Measurements from ENCODE around the gene OTOP2. TPM values are rescaled to one million over a fixed set of nuclear protein-coding genes. Genes with fewer than 3 reads are reported as not detected.

OTOP2 gene
- total and polyA plus RNA-seq, 2 of the 8 experiments (the other 6 are each of a cell fraction or from before 2014, with no cell fraction given), result 0.23 TPM; not detected in 1

- peaks cover 10% of the 10 kb centered on the region; the same call in 1 of the 2 replicates for H3K23me2 ChIP-seq (ENCODE audit: low read depth, low read length)
- no peak overlapping the region for H3K23ac ChIP-seq (ENCODE audit: insufficient read length)
- peaks cover 0 to 15% (median 9%) of the 10 kb centered on the region in 4 experiments; a peak in 6 of 7 replicates for H3K4me1 ChIP-seq (replicated peaks in 1 of 4; ENCODE audit: control insufficient read depth in 3 of 4, insufficient read depth in 4 of 4, low read length in 3 of 4)
- no peak overlapping the region for H4K8ac ChIP-seq (ENCODE audit: extremely low read depth, insufficient read depth, low read length)
- 91% methylated on average over 8 of the region's 8 CpGs; no CpG with 5 or more reads in 1 of the 2 experiments for WGBS, 2 experiments (ENCODE audit: extremely low coverage in 1 of 2, insufficient coverage in 1 of 2, insufficient read length in 1 of 2, insufficient replicate concordance in 2 of 2, low coverage in 1 of 2, low lambda C conversion rate in 2 of 2, missing lambda C conversion rate in 1 of 2)
- H2BK12ac ChIP-seq (ENCODE audit: low read depth, low read length), result 0 out of 2 replicates have a peak overlapping the region, but pooled peaks have one; percentile 39
- H2BK5ac ChIP-seq (ENCODE audit: low read depth, low read length), result no peak overlapping the region
- H2AK5ac ChIP-seq (ENCODE audit: low read depth, low read length), result no peak overlapping the region
- no peaks in the 10 kb centered on the region for H3K79me1 ChIP-seq (ENCODE audit: low read depth, low read length)
- ChIA-PET CTCF (ENCODE audit: partially characterized antibody) (interaction anchor here (0.6 to 19.8 kb wide), 6 partner anchors 9 to 69 kb away, joined by 4 to 345 read pairs (median 16); partner anchors contain the start of gene MRPL58), POLR2A (ENCODE audit: partially characterized antibody) (interaction anchor here (0.9 to 6.5 kb wide), 9 partner anchors 9 to 75 kb away, joined by 3 to 48 read pairs (median 3); partner anchors contain the start of genes ATP5PD, CDR2L and MRPL58)
- H3K36me3 ChIP-seq (ENCODE audit: control insufficient read depth in 2 of 4, insufficient read depth in 4 of 4, low read length in 3 of 4), result no peaks in the 10 kb centered on the region
- no peak overlapping the region for H3K4ac ChIP-seq (replicated peaks; ENCODE audit: insufficient read length, low read depth, low read length)
- peak overlapping the region; percentile 84 to 87 for H3K4me2 ChIP-seq (ENCODE audit: insufficient read depth in 1 of 2, low read depth in 2 of 2, low read length in 2 of 2)
- H4K91ac ChIP-seq (replicated peaks; ENCODE audit: insufficient read length, low read length), result no peak overlapping the region
- no peaks in the 10 kb centered on the region for H3K79me2 ChIP-seq (ENCODE audit: control insufficient read depth in 1 of 2, insufficient read depth in 2 of 2, low read length in 2 of 2)
- peaks cover 17 to 43% (median 37%) of the 10 kb centered on the region in 4 experiments for H3K27me3 ChIP-seq (replicated peaks in 1 of 4; ENCODE audit: control insufficient read depth in 3 of 4, extremely low read depth in 1 of 4, insufficient read depth in 3 of 4, low read length in 3 of 4)
- H4K5ac ChIP-seq (ENCODE audit: insufficient read length, low read depth, low read length), result no peak overlapping the region
- H3K14ac ChIP-seq (ENCODE audit: insufficient read length), result no peak overlapping the region
- no peak overlapping the region for H2BK20ac ChIP-seq (ENCODE audit: low read length)
- H3K9ac ChIP-seq (replicated peaks in 1 of 4; ENCODE audit: extremely low read depth in 1 of 4, low read depth in 3 of 4, low read length in 3 of 4), result no peak overlapping the region
- H3K27ac ChIP-seq (ENCODE audit: low read depth, low read length), result no peak overlapping the region
- H2BK120ac ChIP-seq (replicated peaks; ENCODE audit: low read depth, low read length), result no peak overlapping the region
- no peak overlapping the region for H2AFZ ChIP-seq (ENCODE audit: low read length)
- no peak for TF ChIP-seq GTF2F1 (IDR thresholded peaks at IDR 0.05; ENCODE audit: borderline replicate concordance, low read depth, low read length)
- peak; percentile 10; the same call in 1 of the 2 replicates for TF ChIP-seq SUZ12 (IDR thresholded peaks at IDR 0.05; ENCODE audit: low read length)
- H3K18ac ChIP-seq (ENCODE audit: extremely low read depth, low read length), result 0 out of 2 replicates have a peak overlapping the region, but pooled peaks have one; percentile 48
- peak overlapping the region; percentile 46; the same call in 1 of the 2 replicates for H2BK15ac ChIP-seq (ENCODE audit: low read length)
- H3K56ac ChIP-seq (replicated peaks; ENCODE audit: insufficient read length, low read depth, low read length), result no peak overlapping the region
- H4K20me1 ChIP-seq (replicated peaks in 1 of 2; ENCODE audit: control insufficient read depth in 1 of 2, insufficient read depth in 2 of 2, low read length in 2 of 2), result no peaks in the 10 kb centered on the region
- DNase-seq (ENCODE audit: low read depth in 1 of 2, low spot score in 2 of 2), result no peak
- FAIRE-seq, result no peak
- peak overlapping the region; percentile 37 to 92 (median 52); a peak in 7 of 8 replicates for H3K4me3 ChIP-seq (ENCODE audit: extremely low read depth in 1 of 4, insufficient read depth in 2 of 4, low read depth in 3 of 4, low read length in 4 of 4)
- H3K9me3 ChIP-seq (ENCODE audit: insufficient read depth in 2 of 2, low read depth in 1 of 2, low read length in 1 of 2), result no peaks in the 10 kb centered on the region
Observed at GRCh38 chr17:74971069-74971841, 47.2 kb downstream of the OTOP2 start.
